Measurements from ENCODE around the gene NPAS2. TPM values are rescaled to one million over a fixed set of nuclear protein-coding genes. Genes with fewer than 3 reads are reported as not detected.
A peak's percentile ranks its signal among the peaks of the same experiment; 100 is the strongest.

The NPAS2 gene
- total and polyA plus RNA-seq, 12 donors = 4.7 to 51.3 (median 17.6) TPM

DNA sequence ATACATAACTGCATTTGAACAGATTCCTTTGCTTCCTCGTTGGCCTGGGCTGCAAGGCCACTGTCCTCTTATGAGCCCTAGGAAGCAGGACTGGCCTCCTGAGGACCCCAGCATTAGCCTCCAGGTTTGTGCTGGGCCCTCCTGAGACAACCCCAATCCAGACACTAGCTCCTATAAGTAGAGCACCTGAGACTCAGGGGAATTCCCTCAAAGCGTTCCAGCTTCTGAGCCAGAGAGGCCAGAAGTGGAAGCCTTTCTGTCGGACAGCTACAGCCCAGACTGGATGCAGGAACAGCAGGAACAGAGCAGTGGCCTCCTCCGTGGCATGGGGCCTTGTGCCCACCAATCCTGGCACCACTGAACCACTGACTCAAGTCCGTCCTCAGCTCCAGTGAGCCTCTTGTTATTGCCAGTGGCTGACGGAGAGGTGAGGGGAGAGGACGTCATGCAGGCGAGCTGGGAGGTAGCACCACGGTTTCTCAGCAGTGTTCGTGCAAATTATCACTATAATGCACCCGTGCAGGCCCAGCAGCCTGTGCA lies 67.2 kb downstream of the NPAS2 start:
- peak in 1 of 7 donors; percentile 27 for DNase-seq
- Histone ChIP-seq H3K4me1 (replicated peaks in 1 of 2) (peaks cover 16 to 25% of the 10 kb centered on the region in 2 donors), H3K4me3 (no peak overlapping the region), H3K27me3 (no peaks in the 10 kb centered on the region), H3K27ac (no peak overlapping the region), H3K36me3 (replicated peaks in 1 of 2) (no peaks in the 10 kb centered on the region), H3K9me3 (replicated peaks in 1 of 3) (no peaks in the 10 kb centered on the region)
- 88 to 94% (median 93%) methylated on average over 10 to 11 of the region's 11 CpGs for WGBS, 4 donors
- intact Hi-C loops (cut with DNase I) = no loop called here
- no peak for TF ChIP-seq POLR2A (IDR thresholded peaks at IDR 0.05)
- TF ChIP-seq, protein P1, sequence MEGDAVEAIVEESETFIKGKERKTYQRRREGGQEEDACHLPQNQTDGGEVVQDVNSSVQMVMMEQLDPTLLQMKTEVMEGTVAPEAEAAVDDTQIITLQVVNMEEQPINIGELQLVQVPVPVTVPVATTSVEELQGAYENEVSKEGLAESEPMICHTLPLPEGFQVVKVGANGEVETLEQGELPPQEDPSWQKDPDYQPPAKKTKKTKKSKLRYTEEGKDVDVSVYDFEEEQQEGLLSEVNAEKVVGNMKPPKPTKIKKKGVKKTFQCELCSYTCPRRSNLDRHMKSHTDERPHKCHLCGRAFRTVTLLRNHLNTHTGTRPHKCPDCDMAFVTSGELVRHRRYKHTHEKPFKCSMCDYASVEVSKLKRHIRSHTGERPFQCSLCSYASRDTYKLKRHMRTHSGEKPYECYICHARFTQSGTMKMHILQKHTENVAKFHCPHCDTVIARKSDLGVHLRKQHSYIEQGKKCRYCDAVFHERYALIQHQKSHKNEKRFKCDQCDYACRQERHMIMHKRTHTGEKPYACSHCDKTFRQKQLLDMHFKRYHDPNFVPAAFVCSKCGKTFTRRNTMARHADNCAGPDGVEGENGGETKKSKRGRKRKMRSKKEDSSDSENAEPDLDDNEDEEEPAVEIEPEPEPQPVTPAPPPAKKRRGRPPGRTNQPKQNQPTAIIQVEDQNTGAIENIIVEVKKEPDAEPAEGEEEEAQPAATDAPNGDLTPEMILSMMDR (IDR thresholded peaks at IDR 0.05) = no peak

DNA sequence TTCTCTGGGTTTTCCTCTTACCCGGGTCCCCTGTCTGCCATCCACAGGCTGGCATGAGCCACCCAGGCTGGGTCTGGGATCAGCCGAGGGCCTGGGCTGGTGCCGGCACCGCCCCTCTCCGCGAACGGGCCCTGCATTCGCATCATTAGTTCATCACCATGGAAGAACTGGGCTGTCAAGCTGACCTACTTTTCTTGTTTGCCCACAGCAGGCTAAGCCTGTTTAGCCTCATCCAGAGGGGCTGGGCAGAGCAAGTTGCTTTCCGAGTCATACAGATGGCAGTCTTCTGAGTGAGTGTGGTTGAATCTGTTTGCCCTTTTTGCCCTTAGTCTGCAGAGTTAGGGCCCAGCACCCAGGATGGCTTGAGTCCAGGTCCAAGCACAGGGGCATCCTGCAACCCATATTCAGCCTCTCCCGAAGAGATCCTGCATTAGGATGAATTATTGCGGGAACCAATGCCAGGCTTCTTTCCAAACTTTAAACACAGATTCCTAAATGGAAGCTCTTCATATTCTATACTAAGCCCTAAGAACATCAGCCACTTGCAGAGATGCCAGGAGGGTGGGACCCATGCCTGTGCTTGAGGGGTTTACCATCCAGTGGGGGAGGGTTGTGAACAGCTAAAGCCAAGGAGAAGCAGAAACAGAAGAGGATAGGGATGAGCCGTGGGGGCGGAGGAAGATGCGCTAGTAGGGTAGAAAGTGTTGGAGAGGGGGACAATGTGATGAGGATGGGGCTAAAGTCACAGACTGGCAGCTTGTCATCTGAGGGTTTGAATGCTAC lies 68.0 kb downstream of the NPAS2 start:
- no peaks in the 10 kb centered on the region for H3K27me3 ChIP-seq
- peaks cover 13 to 26% of the 10 kb centered on the region in 2 donors for H3K4me1 ChIP-seq (replicated peaks in 1 of 2)
- 79 to 88% (median 83%) methylated on average over 11 to 14 of the region's 14 CpGs for WGBS, 4 donors
- H3K36me3 ChIP-seq (replicated peaks in 1 of 2) = no peaks in the 10 kb centered on the region
- no peaks in the 10 kb centered on the region for H3K9me3 ChIP-seq (replicated peaks in 1 of 3)
- TF ChIP-seq POLR2A (IDR thresholded peaks at IDR 0.05) = no peak
- TF ChIP-seq, protein P1 (IDR thresholded peaks at IDR 0.05) = no peak
- no peak overlapping the region for H3K4me3 ChIP-seq
- DNase-seq = no peak
- H3K27ac ChIP-seq = no peak overlapping the region
- intact Hi-C loops (cut with DNase I) = no loop called here

DNA sequence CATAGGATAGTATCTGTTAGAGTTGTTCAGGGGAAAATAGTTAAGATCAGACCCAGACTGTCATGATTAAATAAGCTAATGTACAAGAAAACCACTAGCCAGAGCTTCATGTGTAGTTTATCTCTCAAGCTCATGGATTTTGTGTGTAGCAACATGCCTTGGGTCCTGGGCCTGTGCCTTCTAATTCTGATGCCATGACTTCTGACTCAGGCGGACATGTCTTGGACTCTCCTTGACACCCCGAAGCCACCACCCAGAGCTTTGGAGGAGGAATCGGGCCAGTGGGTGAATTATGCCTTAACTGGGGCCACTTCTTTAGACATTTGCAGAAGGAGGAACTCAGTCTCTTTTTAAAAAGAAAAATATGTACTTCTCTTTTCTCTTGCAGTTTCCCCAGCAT lies 68.7 kb downstream of the NPAS2 start:
- intact Hi-C loops (cut with DNase I) = no loop called here
- Histone ChIP-seq H3K9me3 (replicated peaks in 1 of 3) (no peaks in the 10 kb centered on the region), H3K27me3 (no peaks in the 10 kb centered on the region), H3K4me1 (replicated peaks in 1 of 2) (peaks cover 7 to 20% of the 10 kb centered on the region in 2 donors), H3K4me3 (no peak overlapping the region), H3K36me3 (replicated peaks in 1 of 2) (no peaks in the 10 kb centered on the region), H3K27ac (no peak overlapping the region)
- 72 to 97% (median 84%) methylated on average over 3 of the region's 3 CpGs for WGBS, 4 donors
- no peak for TF ChIP-seq POLR2A (IDR thresholded peaks at IDR 0.05)
- TF ChIP-seq, protein P1 (IDR thresholded peaks at IDR 0.05) = no peak
- no peak for DNase-seq

DNA sequence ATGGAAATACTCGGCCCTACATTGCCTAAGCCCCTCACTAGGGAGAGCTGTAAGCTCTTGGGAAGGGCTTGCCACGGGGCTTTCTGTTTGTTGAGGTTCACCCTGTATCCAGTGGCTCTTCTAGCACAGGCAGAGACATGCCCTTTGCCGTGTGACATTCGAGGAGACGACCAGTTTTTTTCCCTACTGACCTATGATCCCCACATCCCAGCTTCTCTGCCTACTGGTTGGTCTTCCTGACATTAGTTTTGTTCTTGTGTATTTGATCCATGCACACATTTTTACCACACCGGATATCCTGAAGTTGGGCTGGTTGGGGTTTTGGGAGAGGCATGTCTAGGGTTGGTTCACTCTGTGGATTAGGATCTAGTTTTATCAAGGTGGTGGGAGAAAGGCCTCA lies 69.3 kb downstream of the NPAS2 start:
- 86 to 95% (median 91%) methylated on average over 6 of the region's 6 CpGs for WGBS, 4 donors
- H3K36me3 ChIP-seq (replicated peaks in 1 of 2) = no peaks in the 10 kb centered on the region
- no peak overlapping the region for H3K4me3 ChIP-seq
- no peaks in the 10 kb centered on the region for H3K27me3 ChIP-seq
- no peak for DNase-seq
- peaks cover under 1 to 17% of the 10 kb centered on the region in 2 donors for H3K4me1 ChIP-seq (replicated peaks in 1 of 2)
- H3K27ac ChIP-seq = no peak overlapping the region
- intact Hi-C loops (cut with DNase I) = no loop called here
- no peaks in the 10 kb centered on the region for H3K9me3 ChIP-seq (replicated peaks in 1 of 3)
- no peak for TF ChIP-seq POLR2A (IDR thresholded peaks at IDR 0.05)
- TF ChIP-seq, protein P1 (IDR thresholded peaks at IDR 0.05) = no peak

All from adrenal gland (tissue), 12 donors.